CD14-positive monocyte (primary cell): ENCODE results near the gene IQGAP2. TPM values are rescaled to one million over a fixed set of nuclear protein-coding genes. Genes with fewer than 3 reads are reported as not detected.
"Not testable (repeated sequence)": the region's sequence is repeated elsewhere in the genome, so short reads cannot be mapped to it uniquely, and the experiment has no call there.

Experiments
- DNase-seq, 3 donors: peaks; one replicate each; pipeline ENCODE4 v3.0.0-alpha.2; 2011 to 2022
- H2AFZ ChIP-seq: 2 replicates; pipeline ENCODE4 v1.6.0; 2012; ENCODE audit warnings: mild to moderate bottlenecking, low read depth, low read length, inconsistent platforms; ENCODE audit not compliant: insufficient read depth, poor library complexity, severe bottlenecking
- H3K27ac ChIP-seq, 2 donors: 1 replicate in 1 of 2; 2 replicates in 1 of 2; pipeline ENCODE4 v1.5.1; 2012 to 2013; ENCODE audit warnings: low read length in 2 of 2, control low read depth in 1 of 2, inconsistent platforms in 1 of 2, low read depth in 1 of 2, mild to moderate bottlenecking in 1 of 2
- H3K27me3 ChIP-seq, 2 donors: one replicate each; pipeline versions ENCODE4 v1.6.0 to v1.6.1; 2011 to 2013; ENCODE audit warnings: low read length in 2 of 2; ENCODE audit not compliant: control insufficient read depth in 2 of 2, insufficient read depth in 2 of 2
- H3K36me3 ChIP-seq, 2 donors: replicated peaks in 1 of 2; 1 replicate in 1 of 2; 2 replicates in 1 of 2; pipeline versions ENCODE4 v1.5.1 to v1.6.1; 2012 to 2013; ENCODE audit warnings: low read length in 2 of 2, control low read depth in 1 of 2, inconsistent platforms in 1 of 2, mild to moderate bottlenecking in 1 of 2; ENCODE audit not compliant: insufficient read depth in 2 of 2, control insufficient read depth in 1 of 2
- H3K4me1 ChIP-seq, 2 donors: 1 replicate in 1 of 2; 2 replicates in 1 of 2; pipeline versions ENCODE4 v1.5.1 to v1.6.1; 2012 to 2013; ENCODE audit warnings: low read length in 2 of 2, control low read depth in 1 of 2, inconsistent platforms in 1 of 2, mild to moderate bottlenecking in 1 of 2, moderate library complexity in 1 of 2; ENCODE audit not compliant: insufficient read depth in 2 of 2, control insufficient read depth in 1 of 2
- H3K4me2 ChIP-seq: replicated peaks from 2 replicates; pipeline ENCODE3; 2012; ENCODE audit warnings: low read length, moderate library complexity, mild to moderate bottlenecking; ENCODE audit not compliant: poor library complexity, severe bottlenecking; ENCODE audit errors: extremely low read depth
- H3K4me3 ChIP-seq, 3 experiments: fragments of 200-600 bp in 1 of 3; sonication (generic) in 1 of 3; replicated peaks in 1 of 3; 1 replicate in 2 of 3; 2 replicates in 1 of 3; pipeline ENCODE4 v1.5.1; 2011 to 2013; ENCODE audit warnings: low read length in 3 of 3, mild to moderate bottlenecking in 3 of 3, control low read depth in 2 of 3, low read depth in 2 of 3, inconsistent platforms in 1 of 3, moderate library complexity in 1 of 3
- H3K79me2 ChIP-seq: 2 replicates; pipeline ENCODE4 v1.6.0; 2012; ENCODE audit warnings: mild to moderate bottlenecking, control low read depth, inconsistent platforms, low read length, moderate library complexity; ENCODE audit not compliant: insufficient read depth
- H3K9ac ChIP-seq: 2 replicates; pipeline ENCODE4 v1.6.0; 2017; ENCODE audit warnings: low read length, mild to moderate bottlenecking; ENCODE audit not compliant: insufficient read depth, poor library complexity, severe bottlenecking
- H3K9me3 ChIP-seq, 2 donors: replicated peaks in 1 of 2; 1 replicate in 1 of 2; 2 replicates in 1 of 2; pipeline versions ENCODE4 v1.5.1 to v1.6.1; 2012 to 2013; ENCODE audit warnings: low read length in 2 of 2, control low read depth in 1 of 2; ENCODE audit not compliant: control insufficient read depth in 1 of 2, insufficient read depth in 1 of 2
- H4K20me1 ChIP-seq: 2 replicates; pipeline ENCODE4 v1.6.0; 2012; ENCODE audit warnings: mild to moderate bottlenecking, low read length, control low read depth, moderate library complexity; ENCODE audit not compliant: insufficient read depth
- H3K27ac Mint-ChIP-seq, 7 donors: one replicate each; pipeline ENCODE4 v1.8.0; 2020; ENCODE audit warnings: mild to moderate bottlenecking in 7 of 7, mixed read lengths in 7 of 7, moderate library complexity in 6 of 7, inconsistent platforms in 2 of 7
- H3K27me3 Mint-ChIP-seq, 3 donors: one replicate each; pipeline ENCODE4 v1.8.0; 2021 to 2022; ENCODE audit warnings: low read depth in 3 of 3, mild to moderate bottlenecking in 3 of 3, mixed read lengths in 3 of 3, moderate library complexity in 3 of 3, inconsistent platforms in 1 of 3
- H3K36me3 Mint-ChIP-seq, 2 donors: one replicate each; pipeline ENCODE4 v1.8.0; 2020; ENCODE audit warnings: mixed read lengths in 2 of 2, inconsistent platforms in 1 of 2, mild to moderate bottlenecking in 1 of 2
- H3K4me1 Mint-ChIP-seq: one replicate; pipeline ENCODE4 v1.8.0; 2020; ENCODE audit warnings: mild to moderate bottlenecking, mixed read lengths
- H3K4me3 Mint-ChIP-seq, 2 donors: one replicate each; pipeline ENCODE4 v1.8.0; 2020; ENCODE audit warnings: mild to moderate bottlenecking in 2 of 2, mixed read lengths in 2 of 2, moderate library complexity in 1 of 2
- H3K9me3 Mint-ChIP-seq, 7 donors: one replicate each; pipeline ENCODE4 v1.8.0; 2020 to 2022; ENCODE audit warnings: mixed read lengths in 7 of 7, mild to moderate bottlenecking in 6 of 7, moderate library complexity in 6 of 7, inconsistent platforms in 2 of 7
- CTCF ChIP-seq: fragments of 200-600 bp; IDR thresholded peaks from one replicate; pipeline ENCODE4 v1.8.0; 2022; ENCODE audit warnings: antibody characterized with exemption, mild to moderate bottlenecking
- WGBS: methylation state at CpG from one replicate; pipeline ENCODE4 v1.1.5; 2013; ENCODE audit warnings: missing lambda C conversion rate; ENCODE audit not compliant: insufficient coverage; 5-methylcytosine and 5-hydroxymethylcytosine counted together
- intact Hi-C, 2 donors: fragments of 100-400 bp; cut with micrococcal nuclease; formaldehyde crosslinking; loops; one replicate each; pipeline versions ENCODE4 v1.15.0 to v1.15.1; 2023
- polyA plus RNA-seq, 3 donors: library from polyadenylated mRNA; depleted of rRNA in 1 of 3; unstranded in 2 of 3; stranded (reverse) in 1 of 3; fragments of 300-500 nt in 2 of 3; fragments of >200 nt in 1 of 3; fragmentation: Illumina TruSeq in 2 of 3; gene quantifications; 1 replicate in 2 of 3; 2 replicates in 1 of 3; pipeline ENCODE4 v1.2.3, GENCODE V29; 2012 to 2021

Gene IQGAP2
- polyA plus RNA-seq, 3 donors, result 21.4 to 50.9 (median 35.4) TPM

GRCh38 chr5:76514713-76515112 lies 111.6 kb downstream of the IQGAP2 start:
- Histone ChIP-seq H3K27me3 (no peaks in the 10 kb centered on the region), H4K20me1 (peaks cover 99% of the 10 kb centered on the region), H3K79me2 (peaks cover 92% of the 10 kb centered on the region), H3K4me3 (no peak overlapping the region), H3K36me3 (peaks cover 0 to 23% of the 10 kb centered on the region in 2 donors), H3K9me3 (no peaks in the 10 kb centered on the region), H3K9ac (no peak overlapping the region), H3K4me2 (no peak overlapping the region), H3K27ac (peak overlapping the region in 1 of 2 donors; percentile 3), H3K4me1 (no peaks in the 10 kb centered on the region), H2AFZ (no peak overlapping the region)
- H3K27ac Mint-ChIP-seq, result peak overlapping the region in 2 of 7 donors; percentile 24 to 77
- WGBS, result no CpG with 5 or more reads among the region's 2 CpGs
- H3K27me3 Mint-ChIP-seq, result no peaks in the 10 kb centered on the region
- no peak overlapping the region for H3K4me3 Mint-ChIP-seq
- H3K36me3 Mint-ChIP-seq, result peaks cover 14 to 23% of the 10 kb centered on the region in 2 donors
- intact Hi-C loops, result no loop called here
- no peak for TF ChIP-seq CTCF
- no peak for DNase-seq
- peaks cover 0 to 7% (median 0%) of the 10 kb centered on the region in 7 donors for H3K9me3 Mint-ChIP-seq
- H3K4me1 Mint-ChIP-seq, result peaks cover 7% of the 10 kb centered on the region

- no peak overlapping the region for H3K27ac ChIP-seq
- DNase-seq, result no peak
- Mint-ChIP-seq H3K4me1 (peaks cover 18% of the 10 kb centered on the region), H3K9me3 (peaks cover 0 to 7% (median 0%) of the 10 kb centered on the region in 7 donors), H3K27ac (no peak overlapping the region), H3K36me3 (peaks cover 12 to 17% of the 10 kb centered on the region in 2 donors), H3K27me3 (no peaks in the 10 kb centered on the region), H3K4me3 (no peak overlapping the region)
- peaks cover 94% of the 10 kb centered on the region for H3K79me2 ChIP-seq
- no peak overlapping the region for H3K4me2 ChIP-seq
- no peak for TF ChIP-seq CTCF
- no peaks in the 10 kb centered on the region for H3K9me3 ChIP-seq
- no peak overlapping the region for H3K9ac ChIP-seq
- H2AFZ ChIP-seq, result no peak overlapping the region
- peaks cover 0 to 9% of the 10 kb centered on the region in 2 donors for H3K36me3 ChIP-seq
- no peaks in the 10 kb centered on the region for H3K27me3 ChIP-seq
- H4K20me1 ChIP-seq, result peaks cover 99% of the 10 kb centered on the region
- intact Hi-C loops, result no loop called here
- 100% methylated on average over 2 of the region's 3 CpGs for WGBS
- H3K4me3 ChIP-seq, result no peak overlapping the region
- peaks cover 7 to 12% of the 10 kb centered on the region in 2 donors for H3K4me1 ChIP-seq
These were observed 114.2 kb downstream of the IQGAP2 start for GRCh38 chr5:76517334-76517733.

- H2AFZ ChIP-seq, H3K36me3 ChIP-seq, DNase-seq, H3K4me3 Mint-ChIP-seq, intact Hi-C loops, H3K27ac ChIP-seq, H3K9ac ChIP-seq, H3K9me3 ChIP-seq, H3K4me2 ChIP-seq, H3K9me3 Mint-ChIP-seq, H3K27me3 Mint-ChIP-seq, H3K27me3 ChIP-seq, H3K4me3 ChIP-seq: not testable (repeated sequence)
- H4K20me1 ChIP-seq, result peaks cover 99% of the 10 kb centered on the region
- Mint-ChIP-seq H3K4me1 (peaks cover 22% of the 10 kb centered on the region), H3K36me3 (peaks cover 16 to 17% of the 10 kb centered on the region in 2 donors), H3K27ac (peak overlapping the region in 3 of 7 donors; percentile 30 to 58 (median 53))
- peaks cover 7 to 12% of the 10 kb centered on the region in 2 donors for H3K4me1 ChIP-seq
- H3K79me2 ChIP-seq, result peaks cover 97% of the 10 kb centered on the region
- WGBS, result 100% methylated on average over 2 of the region's 5 CpGs
These were observed 115.2 kb downstream of the IQGAP2 start for GRCh38 chr5:76518246-76518645.
